Glomerular visceral epithelial cell (primary cell): Measurements from ENCODE around the gene HOXC5.

ENCODE experiments used
- DNase-seq: peaks from one replicate; pipeline ENCODE4 v3.0.0-alpha.2; 2016; ENCODE audit errors: extremely low spot score

Gene HOXC5

DNA sequence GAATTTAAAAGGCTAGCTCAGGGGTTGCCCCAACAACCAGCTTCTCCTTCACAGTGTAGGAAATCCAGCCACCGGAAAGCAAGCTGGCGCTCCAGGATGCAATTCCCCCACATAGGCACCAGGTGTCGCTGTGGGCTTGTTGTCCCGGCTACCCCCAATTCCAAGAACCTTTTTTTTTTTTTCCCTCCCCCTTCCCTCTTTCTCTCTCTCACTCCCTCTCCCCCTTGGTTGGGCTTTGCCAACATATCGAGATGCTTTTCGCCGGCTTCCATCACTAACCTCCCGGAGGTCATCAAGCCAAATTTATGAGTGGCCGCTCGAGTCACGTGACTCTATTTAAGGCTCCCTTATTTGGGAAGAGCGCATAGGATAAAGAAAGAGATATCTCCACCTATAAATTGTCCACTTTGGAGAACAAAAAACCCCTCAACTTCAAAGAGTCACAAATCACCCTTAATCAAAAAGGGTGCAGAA lies at the start of gene HOXC5:
Gene HOXC5 (plus strand): TSS at position 424 of the 474 bp plus-strand sequence. CDS start 73 bp downstream, outside the sequence.
- peak; percentile 75 for DNase-seq

DNA sequence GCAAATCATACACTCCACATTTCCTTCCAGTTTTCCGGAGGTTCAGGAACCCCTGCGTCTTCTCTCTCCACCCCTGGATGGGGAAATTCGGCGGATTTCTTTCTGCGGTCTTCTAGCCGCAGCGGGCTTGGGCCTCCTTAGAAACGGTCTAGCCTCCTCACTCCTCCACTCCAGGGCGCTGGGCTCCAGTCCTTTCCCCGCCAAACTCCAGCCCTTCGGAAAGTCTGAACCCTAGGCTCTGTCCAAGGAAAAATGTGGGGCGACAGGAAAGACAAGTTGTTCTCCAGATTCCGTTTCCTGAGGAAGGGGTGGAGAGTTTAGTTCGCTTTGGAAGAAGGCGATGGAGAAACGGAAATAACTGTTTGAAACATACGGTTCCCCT lies 49.3 kb upstream of the HOXC5 start:
- no peak for DNase-seq

DNA sequence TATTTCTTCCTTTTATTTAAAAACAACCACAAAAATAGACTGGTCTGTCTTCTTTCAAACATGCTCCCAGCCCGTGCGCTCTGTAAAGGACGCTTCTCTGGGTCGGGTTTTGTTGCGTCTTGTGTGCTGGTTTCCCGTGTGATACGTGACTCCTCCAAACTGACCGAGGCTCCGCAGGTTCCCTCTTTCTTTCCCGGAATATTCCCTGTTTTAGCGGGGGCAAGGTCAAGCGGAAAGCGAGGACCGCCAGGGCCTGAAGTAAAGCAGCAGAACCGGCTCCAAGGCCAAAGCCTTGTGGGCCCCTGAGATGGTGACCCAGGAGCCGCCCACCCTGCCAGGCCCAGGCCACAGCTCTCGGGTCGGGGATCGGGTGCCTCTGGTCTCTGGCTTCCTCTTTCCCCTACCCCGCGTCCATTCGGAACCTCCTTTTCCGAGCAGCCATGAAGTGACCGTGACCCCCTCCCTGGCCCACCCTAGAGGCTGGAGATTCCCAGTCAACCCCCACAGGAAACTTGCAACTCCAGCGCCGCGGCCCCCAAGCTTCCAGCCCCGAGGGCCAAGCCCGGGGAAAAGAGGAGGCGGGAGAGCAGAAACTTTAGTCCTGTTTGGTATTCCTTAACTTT lies 48.8 kb upstream of the HOXC5 start:
- DNase-seq: no peak

DNA sequence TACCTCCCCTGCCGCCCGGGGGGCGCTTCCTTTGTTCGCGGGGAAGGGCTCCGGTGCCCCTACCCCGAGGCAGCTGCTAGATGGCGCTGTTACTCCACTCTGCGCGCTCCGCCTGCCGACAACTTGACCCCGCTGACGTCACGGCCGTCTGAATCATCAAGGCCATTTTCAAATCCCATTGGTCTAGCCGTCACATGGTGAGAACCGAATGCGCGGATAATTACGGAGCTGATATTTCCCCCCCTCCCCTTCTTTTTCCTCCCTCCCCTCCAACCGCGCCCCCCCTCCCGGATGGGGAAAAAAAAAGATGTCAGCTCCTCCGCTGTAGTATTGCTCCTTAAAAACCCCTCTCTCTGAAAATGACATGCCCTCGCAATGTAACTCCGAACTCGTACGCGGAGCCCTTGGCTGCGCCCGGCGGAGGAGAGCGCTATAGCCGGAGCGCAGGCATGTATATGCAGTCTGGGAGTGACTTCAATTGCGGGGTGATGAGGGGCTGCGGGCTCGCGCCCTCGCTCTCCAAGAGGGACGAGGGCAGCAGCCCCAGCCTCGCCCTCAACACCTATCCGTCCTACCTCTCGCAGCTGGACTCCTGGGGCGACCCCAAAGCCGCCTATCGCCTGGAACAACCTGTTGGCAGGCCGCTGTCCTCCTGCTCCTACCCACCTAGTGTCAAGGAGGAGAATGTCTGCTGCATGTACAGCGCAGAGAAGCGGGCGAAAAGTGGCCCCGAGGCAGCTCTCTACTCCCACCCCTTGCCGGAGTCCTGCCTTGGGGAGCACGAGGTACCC lies 47.8 kb upstream of the HOXC5 start, which contains the start of gene HOXC10:
Gene HOXC10 (plus strand): TSS at position 246 of the 791 bp plus-strand sequence. CDS start 114 bp downstream, at position 360.
- DNase-seq: peak; percentile 95

DNA sequence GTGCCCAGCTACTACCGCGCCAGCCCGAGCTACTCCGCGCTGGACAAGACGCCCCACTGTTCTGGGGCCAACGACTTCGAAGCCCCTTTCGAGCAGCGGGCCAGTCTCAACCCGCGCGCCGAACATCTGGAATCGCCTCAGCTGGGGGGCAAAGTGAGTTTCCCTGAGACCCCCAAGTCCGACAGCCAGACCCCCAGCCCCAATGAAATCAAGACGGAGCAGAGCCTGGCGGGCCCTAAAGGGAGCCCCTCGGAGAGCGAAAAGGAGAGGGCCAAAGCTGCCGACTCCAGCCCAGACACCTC lies 47.2 kb upstream of the HOXC5 start:
- DNase-seq: no peak

DNA sequence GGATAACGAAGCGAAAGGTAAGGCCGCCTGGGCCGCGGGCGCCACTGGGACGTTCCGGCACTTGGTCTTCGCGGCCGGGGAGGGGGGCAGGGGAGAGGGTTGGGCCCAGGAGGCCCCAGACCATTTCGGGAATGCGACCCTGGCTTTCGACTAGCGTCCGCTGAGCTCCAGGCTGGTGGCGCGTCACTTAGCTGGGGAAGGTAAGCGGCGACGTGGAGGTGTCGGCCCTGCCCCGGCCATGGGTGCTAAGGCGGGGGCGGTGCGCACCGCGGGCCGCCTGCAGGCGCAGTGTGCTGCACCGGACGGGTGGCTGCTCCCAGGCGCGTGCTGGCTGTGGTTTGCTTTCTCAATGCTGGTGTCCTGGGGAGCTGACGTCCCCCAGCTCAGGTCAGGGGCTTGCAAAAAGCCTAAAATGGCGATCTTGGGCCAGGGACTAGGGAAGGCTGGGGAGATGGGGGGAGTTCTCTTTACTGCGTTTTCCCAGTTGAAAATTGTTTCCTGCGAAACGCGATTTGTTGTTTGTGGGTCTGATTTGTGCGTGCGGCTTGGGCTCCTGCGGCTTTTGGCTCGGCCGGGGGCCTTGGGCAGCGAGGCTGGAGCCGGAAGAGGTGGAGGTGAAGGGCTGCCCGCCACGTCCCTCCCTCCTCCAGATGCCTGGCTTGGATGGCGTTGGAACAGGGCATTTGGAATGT lies 46.7 kb upstream of the HOXC5 start:
- DNase-seq: peak; percentile 62

DNA sequence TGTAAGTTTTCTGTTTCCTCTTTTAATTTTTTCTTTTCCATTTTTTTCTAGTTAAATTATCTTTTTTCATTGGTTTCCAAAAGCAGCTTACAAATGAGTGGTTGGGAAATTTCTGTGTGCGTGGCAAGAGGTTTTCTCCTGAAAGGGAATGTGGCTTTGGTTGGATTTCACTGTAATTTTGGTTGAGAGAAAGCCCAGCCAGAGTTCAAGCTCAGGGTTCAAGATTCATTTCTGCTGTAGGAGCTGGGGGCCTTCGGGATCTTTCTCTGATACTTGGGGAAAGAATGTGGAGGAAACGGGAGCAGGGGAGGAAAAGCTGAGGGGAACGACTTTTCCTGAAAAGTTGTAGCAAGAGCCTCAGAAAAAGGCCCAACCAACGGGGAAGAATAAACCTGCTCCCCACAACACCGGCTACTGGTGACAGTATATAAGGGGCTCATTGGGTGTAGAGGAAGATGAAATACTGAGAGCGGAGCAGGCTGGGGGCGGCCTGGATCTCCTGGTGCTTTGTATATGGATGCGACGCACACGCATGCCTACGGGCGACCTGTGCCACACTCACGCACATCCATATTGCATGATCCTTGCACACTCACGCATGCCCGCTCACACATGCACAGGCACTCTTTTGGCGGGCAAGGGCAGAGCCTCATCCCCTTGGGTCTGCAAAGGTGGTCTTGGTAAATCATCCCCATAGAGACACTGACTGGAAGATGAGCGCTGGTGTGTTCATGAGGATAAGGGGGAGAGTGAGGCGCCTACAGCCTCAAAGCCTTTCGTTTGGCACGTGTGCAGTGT lies 46.0 kb upstream of the HOXC5 start:
- DNase-seq: no peak

DNA sequence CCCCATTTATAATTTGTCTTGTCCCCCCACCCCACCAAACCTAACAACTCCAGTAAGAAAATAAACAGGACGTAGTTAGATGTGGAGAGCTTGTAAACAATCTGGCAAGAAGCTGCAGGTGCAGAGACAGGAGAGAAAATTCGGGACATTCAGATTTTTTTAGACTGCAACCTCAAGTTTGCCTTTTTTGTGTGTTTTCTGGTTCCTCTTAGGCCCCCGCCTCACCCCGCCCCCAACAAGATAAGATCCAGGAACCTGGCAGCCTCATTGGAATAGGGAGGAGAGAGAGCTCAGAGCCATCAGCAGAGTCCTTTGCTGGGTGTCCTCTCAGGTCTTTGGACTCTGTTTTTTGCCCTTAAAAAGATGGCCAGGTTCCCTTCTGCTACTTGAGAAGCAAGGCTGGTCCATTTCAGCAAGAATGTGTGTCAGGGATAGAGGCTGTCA lies 45.0 kb upstream of the HOXC5 start:
- DNase-seq: no peak

DNA sequence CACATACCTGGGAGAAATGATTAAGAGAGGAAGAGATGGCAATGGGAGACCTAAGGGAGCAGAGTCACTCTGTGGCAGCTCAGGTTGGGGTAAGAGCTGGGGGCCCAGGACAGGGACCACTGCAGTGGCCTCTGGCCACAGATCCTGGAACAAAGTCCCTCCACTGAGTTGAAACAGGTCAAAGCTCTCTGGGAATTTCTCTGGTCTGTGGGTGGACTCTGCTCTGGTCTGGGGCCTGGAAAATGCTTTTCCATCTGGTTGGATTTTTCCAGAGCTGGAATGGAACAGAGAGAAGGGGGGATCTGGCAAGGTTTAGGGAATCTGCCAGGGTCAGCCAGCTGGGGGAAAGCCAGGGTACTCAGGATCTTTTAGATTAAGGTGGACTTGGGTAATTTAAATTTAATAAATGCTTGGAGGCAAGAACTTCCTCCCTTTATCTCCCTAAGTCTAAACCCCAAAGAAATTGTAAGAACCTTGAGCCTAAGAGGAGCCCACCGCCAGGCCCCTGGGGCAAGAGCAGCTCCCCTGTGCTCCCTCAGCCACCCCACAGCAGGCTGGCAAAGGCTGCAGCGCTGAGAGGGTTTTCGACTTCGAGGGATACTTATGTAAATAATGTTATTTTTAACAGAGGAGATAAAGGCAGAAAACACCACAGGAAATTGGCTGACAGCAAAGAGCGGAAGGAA lies 44.2 kb upstream of the HOXC5 start:
- DNase-seq: no peak

DNA sequence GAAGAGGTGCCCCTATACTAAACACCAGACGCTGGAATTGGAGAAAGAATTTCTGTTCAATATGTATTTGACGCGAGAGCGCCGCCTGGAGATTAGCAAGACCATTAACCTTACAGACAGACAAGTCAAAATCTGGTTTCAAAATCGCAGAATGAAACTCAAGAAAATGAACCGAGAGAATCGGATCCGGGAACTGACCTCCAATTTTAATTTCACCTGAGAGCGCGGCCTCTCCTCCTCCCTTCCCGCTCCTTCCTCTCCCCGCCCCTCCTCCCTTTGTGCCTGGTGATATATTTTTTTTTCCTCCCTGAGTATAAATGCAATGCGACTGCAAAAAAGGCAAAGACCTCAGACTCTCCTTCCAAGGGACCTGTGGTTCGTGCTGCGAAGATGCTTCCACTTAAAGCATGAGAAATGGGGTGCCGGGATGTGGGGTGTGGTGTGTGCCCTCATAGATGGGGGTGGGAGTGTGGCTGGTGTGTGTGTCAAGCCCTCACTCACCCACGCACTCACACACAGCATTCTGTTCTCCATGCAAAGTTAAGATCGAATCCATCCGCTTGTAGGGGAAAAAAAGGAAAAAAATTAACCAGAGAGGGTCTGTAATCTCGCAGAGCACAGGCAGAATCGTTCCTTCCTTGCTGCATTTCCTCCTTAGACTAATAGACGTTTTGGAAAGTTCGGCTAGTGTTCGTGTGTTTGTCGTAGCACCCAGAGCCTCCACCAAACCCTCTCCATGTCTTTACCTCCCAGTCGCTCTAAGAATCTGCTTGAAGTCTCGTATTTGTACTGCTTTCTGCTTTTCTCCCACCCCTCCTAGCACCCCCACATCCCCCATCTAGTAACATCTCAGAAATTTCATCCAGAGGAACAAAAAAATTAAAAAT lies 43.4 kb upstream of the HOXC5 start:
- DNase-seq: peak; percentile 66

DNA sequence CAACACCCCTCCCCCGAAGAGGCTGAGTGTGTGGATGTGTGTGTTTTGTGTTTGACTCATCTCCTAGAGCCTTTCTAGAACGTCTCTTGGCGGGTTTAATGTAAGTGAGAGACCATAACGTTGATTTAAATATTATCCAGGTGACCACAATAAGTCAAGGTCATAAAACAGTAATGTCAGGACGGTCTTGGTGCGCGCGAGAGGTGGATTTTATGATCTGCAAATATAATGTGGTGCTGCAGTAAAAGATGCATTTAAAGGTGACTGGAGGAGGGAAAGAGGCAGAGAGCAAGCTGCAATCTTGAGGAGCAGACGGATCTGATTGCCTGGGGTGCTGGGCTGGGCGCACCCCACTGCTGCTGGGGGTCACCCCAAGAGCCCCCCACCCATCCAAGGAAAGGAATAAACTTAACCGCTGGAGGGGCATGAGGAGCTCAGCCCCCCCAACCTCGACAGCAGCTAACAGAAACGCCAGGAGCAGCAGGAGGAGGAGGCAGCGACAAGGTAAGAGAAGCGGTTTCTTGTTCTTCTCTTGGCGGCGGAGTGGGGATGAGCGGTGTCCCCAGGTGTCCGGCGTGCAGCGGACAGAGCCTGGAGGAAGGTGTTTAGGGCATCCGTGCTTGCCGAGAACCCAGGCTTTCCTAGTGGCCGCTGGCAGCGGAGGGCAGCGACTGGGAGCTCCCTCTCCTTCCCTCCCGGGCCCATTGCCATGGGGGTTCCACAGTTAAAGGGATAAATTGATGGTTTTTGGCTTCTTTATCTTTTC lies 42.4 kb upstream of the HOXC5 start:
- DNase-seq: no peak

DNA sequence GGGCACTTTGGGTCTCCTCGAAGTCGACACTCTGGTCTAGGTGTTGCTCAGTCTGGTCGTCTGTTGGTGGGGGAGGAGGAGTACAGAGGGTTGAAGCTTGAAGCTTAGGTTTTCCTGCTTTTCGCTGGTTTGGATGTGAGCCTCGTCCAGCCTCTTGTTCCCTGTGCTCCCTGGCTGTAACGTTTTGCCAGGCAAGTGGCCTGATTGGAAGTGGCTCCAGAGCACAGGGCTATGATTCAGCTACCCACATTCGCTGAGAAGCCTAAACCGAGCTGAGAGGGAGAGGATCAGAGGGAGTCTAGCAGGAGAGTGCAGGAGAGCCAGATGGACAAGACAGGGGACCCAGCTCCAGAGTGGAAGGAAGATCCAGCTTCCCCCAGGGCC lies 41.8 kb upstream of the HOXC5 start:
- DNase-seq: peak; percentile 77

DNA sequence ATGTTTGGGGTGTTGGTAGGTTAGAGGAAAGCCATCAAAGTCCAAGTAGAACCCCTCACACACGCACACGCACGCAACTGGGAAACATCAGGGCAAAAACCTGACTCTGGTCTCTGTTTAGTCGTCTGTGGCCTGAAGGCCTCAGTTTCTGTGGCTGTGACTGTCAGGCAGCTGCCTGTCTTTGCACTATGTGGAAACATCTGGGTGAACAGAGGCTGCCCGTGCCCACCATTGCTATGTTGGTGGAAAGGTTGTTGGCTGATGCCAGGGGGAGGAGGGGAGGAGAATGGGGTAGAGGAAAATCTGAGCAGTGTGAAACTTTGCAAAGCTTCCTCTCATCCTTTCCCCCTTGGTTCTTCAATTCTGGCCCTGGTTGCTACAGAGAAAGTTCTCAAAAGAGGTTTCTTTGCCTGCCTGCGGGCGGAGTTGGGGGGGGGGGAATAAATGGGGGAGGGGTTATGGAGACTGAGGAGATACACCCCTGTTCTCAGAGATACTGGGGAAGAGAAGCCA lies 40.4 kb upstream of the HOXC5 start:
- no peak for DNase-seq

DNA sequence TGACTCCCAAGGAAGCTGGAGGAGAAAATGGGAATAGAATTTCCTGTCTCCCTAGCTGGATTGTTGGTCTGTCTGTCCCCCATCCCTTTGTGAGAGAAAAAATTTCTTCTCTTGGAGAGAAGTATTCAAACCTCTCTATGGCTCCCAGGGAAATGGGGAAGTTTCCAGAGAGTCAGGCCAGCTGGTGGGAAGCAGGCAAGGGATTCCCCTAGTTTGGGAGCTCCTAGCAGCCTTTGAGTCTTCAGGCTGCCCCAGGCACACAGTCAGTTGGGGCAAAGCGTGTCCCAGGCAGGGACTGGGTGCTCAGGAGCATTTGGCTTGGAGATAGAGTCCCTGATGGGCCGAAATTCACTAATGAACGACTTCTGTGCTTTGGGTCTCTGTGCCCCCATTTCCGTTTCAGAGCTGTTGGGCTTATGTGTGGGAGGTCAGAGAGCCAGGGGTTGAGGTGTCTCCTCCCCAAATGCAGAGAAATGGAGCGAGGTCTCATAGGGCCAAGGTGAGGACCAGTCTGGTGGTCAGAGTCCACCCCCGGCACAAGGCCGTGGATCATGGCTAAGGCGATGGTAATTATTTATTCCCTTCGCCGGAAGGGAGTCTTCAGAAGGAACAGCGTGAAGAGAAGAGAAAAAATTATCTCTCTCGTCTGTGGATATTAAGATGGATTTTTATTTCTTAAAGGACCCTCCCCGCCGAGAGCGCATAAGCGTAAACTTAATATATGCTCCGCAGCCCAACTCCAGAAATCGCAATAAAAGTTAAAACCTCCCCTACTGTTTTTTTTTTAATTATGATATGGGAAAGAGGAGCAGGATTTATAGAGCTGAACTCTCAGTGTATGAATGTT lies 39.5 kb upstream of the HOXC5 start:
- no peak for DNase-seq

DNA sequence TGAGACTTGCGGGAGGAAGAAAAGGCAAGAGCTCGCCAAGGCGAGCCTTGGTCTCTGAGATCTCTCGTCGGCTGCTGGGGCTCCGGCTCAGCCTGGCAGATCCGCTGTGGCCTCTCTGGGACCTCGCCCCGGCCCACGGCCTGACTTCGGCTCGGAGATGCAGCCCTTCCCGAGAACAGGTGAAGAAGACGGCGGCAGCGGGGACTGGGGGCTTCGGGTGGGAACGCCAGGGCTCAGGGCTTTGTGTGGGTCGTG lies 38.9 kb upstream of the HOXC5 start:
- DNase-seq: no peak

DNA sequence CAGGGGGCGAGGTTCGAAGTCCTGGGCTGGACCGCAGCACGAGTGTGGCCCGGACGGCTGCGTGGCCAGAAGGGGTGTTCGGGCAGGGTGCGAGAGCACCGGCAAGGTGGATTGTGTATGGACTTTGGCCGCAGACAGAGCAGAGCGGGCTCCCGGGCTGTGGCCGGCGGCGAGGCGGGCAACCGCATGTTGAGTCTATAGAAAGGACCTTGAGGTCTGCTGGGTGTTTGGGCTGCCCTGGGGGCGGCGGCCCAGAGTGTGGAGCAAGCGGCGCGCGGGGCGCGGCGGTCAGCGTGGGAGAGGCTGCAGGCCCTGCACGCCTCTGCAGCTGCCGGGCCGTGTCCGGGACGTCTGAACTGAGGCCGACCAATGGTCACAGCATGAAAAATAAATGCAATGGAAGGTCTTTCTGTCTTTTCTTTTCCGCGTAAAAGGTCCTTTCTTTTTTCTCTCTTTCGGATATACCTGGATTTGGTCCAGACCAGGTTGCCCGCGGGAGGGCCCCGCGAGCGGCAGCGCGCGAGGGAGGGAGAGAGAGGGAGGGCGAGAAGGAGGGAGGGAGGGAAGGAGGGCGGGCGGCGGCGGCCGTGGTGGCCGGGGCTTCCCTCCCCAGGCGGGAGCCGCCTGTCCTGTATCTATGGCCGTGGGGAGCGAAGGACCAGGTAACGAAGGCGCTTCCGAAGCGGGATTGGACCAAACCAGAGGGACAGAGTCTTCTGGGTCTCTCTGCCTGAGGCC lies 38.4 kb upstream of the HOXC5 start:
- DNase-seq: no peak

DNA sequence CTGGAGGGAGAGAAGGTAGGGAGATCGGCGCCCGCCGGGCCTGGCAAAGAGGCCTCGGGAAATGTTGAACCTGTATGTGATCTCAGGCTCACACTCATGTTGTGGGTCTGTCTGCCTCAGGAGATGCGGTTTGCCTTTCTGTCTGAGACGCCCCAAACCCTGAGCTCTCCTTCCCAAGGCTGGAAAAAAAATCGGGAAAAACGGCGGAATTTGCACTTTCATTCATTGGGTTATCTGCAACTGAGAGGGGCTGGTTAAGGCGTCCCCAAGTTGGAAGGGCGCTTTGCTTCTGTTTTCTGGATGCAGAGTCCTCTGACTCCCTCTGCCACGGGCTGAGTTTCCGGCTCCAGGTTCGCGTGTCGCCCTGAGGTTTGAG lies 37.9 kb upstream of the HOXC5 start:
- no peak for DNase-seq
